CD4-positive, alpha-beta memory T cell (primary cell): ENCODE measurements around the gene CLSTN2. TPM values are rescaled to one million over a fixed set of nuclear protein-coding genes. Genes with fewer than 3 reads are reported as not detected.

Source experiments
- CTCF ChIA-PET: fragments of 350-600 bp; sonication (Branson Sonifier 250); formaldehyde crosslinking; loops from one replicate; lab custom pipeline; 2021; ENCODE audit warnings: inconsistent platforms; ENCODE audit not compliant: partially characterized antibody; lab: Charles Lee
- POLR2A ChIA-PET: fragments of 350-600 bp; sonication (Branson Sonifier 250); formaldehyde crosslinking; loops from one replicate; lab custom pipeline; 2021; ENCODE audit not compliant: partially characterized antibody; lab: Charles Lee
- DNase-seq, 5 donors: peaks; one replicate each; pipeline versions ENCODE4 v3.0.0 to v3.0.0-alpha.2; 2020 to 2022; ENCODE audit warnings: mixed read lengths in 1 of 5
- H3K27ac ChIP-seq: one replicate; pipeline ENCODE4 v1.7.0; 2013; ENCODE audit warnings: low read depth, low read length
- H3K27me3 ChIP-seq: 2 replicates; pipeline ENCODE4 v1.7.0; 2013; ENCODE audit warnings: mild to moderate bottlenecking, low read length, moderate library complexity; ENCODE audit not compliant: insufficient read depth
- H3K36me3 ChIP-seq: 2 replicates; pipeline ENCODE4 v1.7.0; 2013; ENCODE audit warnings: mild to moderate bottlenecking, low read length, moderate library complexity; ENCODE audit not compliant: insufficient read depth
- H3K4me1 ChIP-seq: 2 replicates; pipeline ENCODE4 v1.7.0; 2013; ENCODE audit warnings: mild to moderate bottlenecking, low read length, moderate library complexity; ENCODE audit not compliant: insufficient read depth
- H3K4me3 ChIP-seq, 2 donors: one replicate each; pipeline ENCODE4 v1.7.0; 2013; ENCODE audit warnings: low read length in 2 of 2, mild to moderate bottlenecking in 1 of 2
- H3K9me3 ChIP-seq, 2 donors: one replicate each; pipeline ENCODE4 v1.7.0; 2013; ENCODE audit warnings: low read length in 2 of 2, control low read depth in 1 of 2; ENCODE audit not compliant: control insufficient read depth in 1 of 2
- H3K27ac Mint-ChIP-seq, 7 donors: one replicate each; pipeline ENCODE4 v1.8.0; 2020 to 2021; ENCODE audit warnings: mixed read lengths in 7 of 7, mild to moderate bottlenecking in 6 of 7, inconsistent platforms in 3 of 7, moderate library complexity in 3 of 7
- H3K27me3 Mint-ChIP-seq, 2 donors: one replicate each; pipeline ENCODE4 v1.8.0; 2020 to 2021; ENCODE audit warnings: mixed read lengths in 2 of 2
- H3K36me3 Mint-ChIP-seq, 2 donors: one replicate each; pipeline ENCODE4 v1.8.0; 2020 to 2021; ENCODE audit warnings: mixed read lengths in 2 of 2, inconsistent platforms in 1 of 2, mild to moderate bottlenecking in 1 of 2
- H3K4me1 Mint-ChIP-seq, 4 donors: one replicate each; pipeline ENCODE4 v1.8.0; 2020 to 2021; ENCODE audit warnings: mixed read lengths in 4 of 4, mild to moderate bottlenecking in 1 of 4
- H3K4me3 Mint-ChIP-seq, 8 donors: one replicate each; pipeline ENCODE4 v1.8.0; 2020 to 2021; ENCODE audit warnings: mixed read lengths in 8 of 8, mild to moderate bottlenecking in 7 of 8, moderate library complexity in 6 of 8, inconsistent platforms in 3 of 8
- H3K9me3 Mint-ChIP-seq, 8 donors: one replicate each; pipeline ENCODE4 v1.8.0; 2020 to 2021; ENCODE audit warnings: mixed read lengths in 8 of 8, mild to moderate bottlenecking in 5 of 8, inconsistent platforms in 3 of 8, moderate library complexity in 1 of 8
- intact Hi-C: fragments of 100-400 bp; cut with micrococcal nuclease; formaldehyde crosslinking; loops from one replicate; pipeline ENCODE4 v1.15.1; 2023
- polyA plus RNA-seq, 2 donors: library from polyadenylated mRNA; unstranded; fragments of 300-500 nt; fragmentation: Illumina TruSeq; gene quantifications; one replicate each; pipeline ENCODE4 v1.2.3, GENCODE V29; 2021
- total RNA-seq, 2 experiments: library from RNA; stranded (reverse); gene quantifications; one replicate each; pipeline ENCODE4 v1.2.3, GENCODE V29; 2021

Gene CLSTN2
- total and polyA plus RNA-seq, 4 experiments from 2014 or later, result not detected

DNA sequence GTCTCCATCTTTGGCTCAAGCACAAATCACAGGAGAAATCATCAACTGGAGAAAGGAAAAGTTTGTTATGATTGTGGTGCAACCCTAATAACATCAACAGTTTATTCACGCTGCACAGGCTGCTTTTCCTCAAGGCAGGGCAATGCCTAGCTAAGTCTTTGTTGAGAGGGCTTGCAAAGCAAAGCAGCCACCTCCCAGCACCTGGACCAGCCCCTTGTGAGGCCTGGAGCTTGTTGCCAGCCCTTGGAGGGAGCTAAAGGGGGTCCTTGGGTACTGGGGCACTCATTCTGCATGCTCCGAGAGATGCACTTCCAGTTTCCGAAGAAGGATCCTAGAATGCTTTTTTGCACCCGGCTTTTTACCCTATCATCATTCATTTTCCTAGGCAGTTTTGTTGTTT, 288.2 kb downstream of the CLSTN2 start:
- Histone ChIP-seq H3K36me3 (no peaks in the 10 kb centered on the region), H3K4me1 (no peaks in the 10 kb centered on the region), H3K4me3 (no peak overlapping the region), H3K27ac (no peak overlapping the region), H3K27me3 (no peaks in the 10 kb centered on the region), H3K9me3 (no peaks in the 10 kb centered on the region)
- Mint-ChIP-seq H3K36me3 (no peaks in the 10 kb centered on the region), H3K27me3 (peaks cover 0 to 2% of the 10 kb centered on the region in 2 donors), H3K4me3 (no peak overlapping the region), H3K27ac (no peak overlapping the region), H3K9me3 (peaks cover 0 to 8% (median 1%) of the 10 kb centered on the region in 8 donors), H3K4me1 (no peaks in the 10 kb centered on the region)
- no peak for DNase-seq
- intact Hi-C loops, result no loop called here
- CTCF ChIA-PET, result no interaction called here
- POLR2A ChIA-PET, result no interaction called here

GRCh38 chr3:140223631-140224030, 288.6 kb downstream of the CLSTN2 start:
- Mint-ChIP-seq H3K27ac (no peak overlapping the region), H3K9me3 (peaks cover 0 to 12% (median 4%) of the 10 kb centered on the region in 8 donors), H3K27me3 (peaks cover 0 to 2% of the 10 kb centered on the region in 2 donors), H3K4me1 (no peaks in the 10 kb centered on the region), H3K36me3 (no peaks in the 10 kb centered on the region), H3K4me3 (no peak overlapping the region)
- CTCF ChIA-PET, result no interaction called here
- DNase-seq, result no peak
- Histone ChIP-seq H3K4me1 (no peaks in the 10 kb centered on the region), H3K36me3 (no peaks in the 10 kb centered on the region), H3K27me3 (no peaks in the 10 kb centered on the region), H3K9me3 (no peaks in the 10 kb centered on the region), H3K27ac (no peak overlapping the region), H3K4me3 (no peak overlapping the region)
- intact Hi-C loops, result no loop called here
- POLR2A ChIA-PET, result no interaction called here

DNA sequence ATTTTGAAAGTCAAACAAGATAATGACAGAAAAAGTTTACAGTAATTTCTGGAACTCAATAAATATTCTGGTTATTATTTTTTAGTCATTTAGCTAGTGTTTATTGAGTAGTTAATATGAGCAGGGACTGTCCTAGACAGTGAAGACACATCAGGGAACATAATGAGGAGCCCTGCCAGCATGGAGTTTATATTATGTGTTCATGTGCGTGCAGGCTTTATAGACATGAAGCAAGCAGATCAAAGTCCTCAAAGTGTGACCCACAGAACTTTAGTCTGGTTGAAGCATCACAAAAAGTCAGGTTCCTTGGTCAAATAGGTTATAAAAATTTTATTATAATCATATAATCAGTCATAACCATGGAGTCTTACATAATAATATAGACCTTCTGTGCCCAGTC, 289.3 kb downstream of the CLSTN2 start:
- Histone ChIP-seq H3K36me3 (no peaks in the 10 kb centered on the region), H3K9me3 (no peaks in the 10 kb centered on the region), H3K27ac (no peak overlapping the region), H3K4me1 (no peaks in the 10 kb centered on the region), H3K27me3 (no peaks in the 10 kb centered on the region), H3K4me3 (no peak overlapping the region)
- Mint-ChIP-seq H3K27ac (no peak overlapping the region), H3K9me3 (peaks cover 0 to 16% (median 5%) of the 10 kb centered on the region in 8 donors), H3K4me1 (no peaks in the 10 kb centered on the region), H3K4me3 (no peak overlapping the region), H3K27me3 (no peaks in the 10 kb centered on the region), H3K36me3 (no peaks in the 10 kb centered on the region)
- no peak for DNase-seq
- ChIA-PET POLR2A (no interaction called here), CTCF (no interaction called here)
- intact Hi-C loops, result no loop called here

GRCh38 chr3:140225996-140226395, 291.0 kb downstream of the CLSTN2 start:
- intact Hi-C loops, result no loop called here

DNA sequence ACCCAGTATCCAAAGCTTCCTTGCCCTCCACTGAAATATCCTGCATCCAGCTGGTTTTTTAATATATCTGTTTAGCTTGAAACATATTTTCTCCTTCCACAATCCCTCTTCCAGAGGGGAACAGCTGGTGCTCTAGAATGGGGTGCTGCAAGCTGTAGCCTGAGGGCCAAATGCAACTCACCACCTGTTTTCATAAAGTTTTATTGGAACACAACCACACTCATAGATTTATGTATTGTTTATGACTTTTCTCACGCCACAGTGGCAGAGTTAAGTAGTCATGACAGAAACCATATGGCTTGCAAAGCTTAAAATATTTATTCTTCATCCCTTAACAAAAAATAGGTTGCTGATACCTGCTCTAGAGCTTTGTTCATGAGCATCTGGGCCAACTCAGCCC, 298.7 kb downstream of the CLSTN2 start:
- POLR2A ChIA-PET, result no interaction called here

More at GRCh38 chr3:140225996-140226395, 291.0 kb downstream of the CLSTN2 start:
- Mint-ChIP-seq H3K27me3 (no peaks in the 10 kb centered on the region), H3K9me3 (peaks cover 0 to 23% (median 9%) of the 10 kb centered on the region in 8 donors), H3K4me3 (no peak overlapping the region), H3K4me1 (no peaks in the 10 kb centered on the region), H3K27ac (no peak overlapping the region), H3K36me3 (no peaks in the 10 kb centered on the region)
- Histone ChIP-seq H3K4me3 (no peak overlapping the region), H3K36me3 (no peaks in the 10 kb centered on the region), H3K9me3 (no peaks in the 10 kb centered on the region), H3K4me1 (no peaks in the 10 kb centered on the region), H3K27ac (no peak overlapping the region), H3K27me3 (no peaks in the 10 kb centered on the region)
- CTCF ChIA-PET, result no interaction called here
- DNase-seq, result no peak
- POLR2A ChIA-PET, result no interaction called here

GRCh38 chr3:140234256-140234655, 299.3 kb downstream of the CLSTN2 start:
- Histone ChIP-seq H3K9me3 (no peaks in the 10 kb centered on the region), H3K27ac (no peak overlapping the region), H3K4me3 (no peak overlapping the region), H3K27me3 (no peaks in the 10 kb centered on the region), H3K36me3 (no peaks in the 10 kb centered on the region), H3K4me1 (no peaks in the 10 kb centered on the region)
- Mint-ChIP-seq H3K27me3 (peaks cover 1% of the 10 kb centered on the region in 2 donors), H3K27ac (no peak overlapping the region), H3K36me3 (no peaks in the 10 kb centered on the region), H3K9me3 (peaks cover 0 to 8% (median 5%) of the 10 kb centered on the region in 8 donors), H3K4me3 (no peak overlapping the region), H3K4me1 (no peaks in the 10 kb centered on the region)
- intact Hi-C loops, result no loop called here
- CTCF ChIA-PET, result no interaction called here
- POLR2A ChIA-PET, result no interaction called here
- no peak for DNase-seq

More for the DNA sequence above, 298.7 kb downstream of the CLSTN2 start:
- Histone ChIP-seq H3K27ac (no peak overlapping the region), H3K27me3 (no peaks in the 10 kb centered on the region), H3K4me3 (no peak overlapping the region), H3K9me3 (no peaks in the 10 kb centered on the region), H3K36me3 (no peaks in the 10 kb centered on the region), H3K4me1 (no peaks in the 10 kb centered on the region)
- no peak overlapping the region for H3K27ac Mint-ChIP-seq
- peaks cover 1% of the 10 kb centered on the region in 2 donors for H3K27me3 Mint-ChIP-seq
- no peak for DNase-seq
- H3K9me3 Mint-ChIP-seq, result peaks cover 0 to 11% (median 7%) of the 10 kb centered on the region in 8 donors
- no peaks in the 10 kb centered on the region for H3K4me1 Mint-ChIP-seq
- CTCF ChIA-PET, result no interaction called here
- no peak overlapping the region for H3K4me3 Mint-ChIP-seq
- no peaks in the 10 kb centered on the region for H3K36me3 Mint-ChIP-seq
- intact Hi-C loops, result no loop called here

DNA sequence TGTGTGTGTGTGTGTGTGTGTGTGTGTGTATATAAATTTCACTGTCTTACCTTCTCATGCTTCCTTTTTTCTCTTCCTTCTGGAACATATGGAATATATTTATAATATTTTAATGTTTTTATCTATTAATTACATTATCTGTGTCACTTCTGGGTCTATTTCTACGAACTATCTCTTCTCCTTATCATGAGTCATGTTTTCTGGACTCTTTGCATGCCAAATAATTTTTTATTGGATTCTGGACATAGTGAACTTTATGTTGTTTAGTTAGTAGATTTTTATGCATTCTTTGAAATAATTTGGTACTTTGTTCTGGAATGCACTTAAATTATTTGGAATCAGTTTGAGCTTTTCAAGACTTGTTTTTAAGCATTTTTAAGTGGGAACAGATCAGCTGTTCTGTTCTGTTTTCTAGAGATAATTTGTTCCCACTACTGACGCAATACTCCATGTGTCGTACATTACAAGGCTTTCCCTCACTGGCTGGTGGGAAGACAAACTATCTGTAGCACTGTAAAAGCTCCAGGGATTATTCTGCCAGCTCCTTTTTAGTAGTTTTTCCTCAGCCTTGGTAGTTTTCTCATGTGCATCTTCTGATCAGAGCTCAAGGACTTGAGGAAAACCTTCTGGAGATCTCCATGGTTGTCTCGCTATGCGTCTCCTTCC, 302.0 kb downstream of the CLSTN2 start:
- no peaks in the 10 kb centered on the region for H3K4me1 ChIP-seq
- H3K36me3 ChIP-seq, result no peaks in the 10 kb centered on the region
- H3K9me3 ChIP-seq, result no peaks in the 10 kb centered on the region
- peaks cover 1 to 4% of the 10 kb centered on the region in 2 donors for H3K27me3 Mint-ChIP-seq
- DNase-seq, result no peak
- peaks cover 0 to 7% (median 0%) of the 10 kb centered on the region in 8 donors for H3K9me3 Mint-ChIP-seq
- CTCF ChIA-PET, result no interaction called here
- POLR2A ChIA-PET, result no interaction called here
- H3K27ac ChIP-seq, result no peak overlapping the region
- no peak overlapping the region for H3K4me3 Mint-ChIP-seq
- H3K27ac Mint-ChIP-seq, result no peak overlapping the region
- intact Hi-C loops, result no loop called here
- no peaks in the 10 kb centered on the region for H3K36me3 Mint-ChIP-seq
- no peaks in the 10 kb centered on the region for H3K27me3 ChIP-seq
- no peaks in the 10 kb centered on the region for H3K4me1 Mint-ChIP-seq
- H3K4me3 ChIP-seq, result no peak overlapping the region
